ENCODE results near the gene SRP68.

SRP68 gene

DNA sequence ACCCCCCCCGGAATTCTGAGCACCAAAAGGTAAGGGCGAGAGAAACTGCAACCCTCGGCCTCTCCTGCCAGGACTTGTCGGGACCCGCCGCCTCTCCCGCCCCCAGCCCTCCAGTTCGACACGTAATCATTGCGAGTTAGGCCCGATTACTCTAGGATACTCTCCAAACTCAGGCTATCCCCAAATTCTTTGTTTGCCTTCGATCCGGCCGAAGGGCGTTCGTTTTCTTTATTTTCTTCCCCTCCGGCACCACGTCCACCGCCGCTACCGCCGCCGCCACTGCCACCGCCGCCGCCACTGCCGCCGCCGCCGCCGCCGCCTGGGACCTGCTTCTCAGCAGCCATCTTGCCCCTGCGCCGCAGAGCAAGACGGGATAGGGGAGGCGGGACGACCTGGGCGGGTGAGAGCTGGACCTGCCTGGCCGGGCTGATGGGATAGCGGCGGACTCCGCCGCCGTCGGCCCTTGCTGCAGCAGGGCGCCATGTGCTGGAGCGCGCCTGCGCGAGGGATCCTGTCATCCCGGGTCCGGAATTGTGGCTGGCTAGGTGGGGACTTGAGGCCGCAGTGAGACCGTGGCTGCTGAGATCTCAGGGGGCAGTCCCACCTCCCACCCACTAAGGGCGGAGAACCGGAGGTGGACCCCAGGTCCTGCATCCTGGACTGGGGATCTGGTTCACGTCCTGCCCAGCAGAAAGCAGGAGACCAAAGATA, at the start of gene SRP68:
Gene SRP68 (minus strand): TSS at position 370 of the 711 bp plus-strand sequence. CDS start 26 bp downstream, at position 344.
- FAIRE-seq, result peak; percentile 99
- peak; percentile 98 for DNase-seq (ENCODE audit: insufficient read length, low spot score)

DNA sequence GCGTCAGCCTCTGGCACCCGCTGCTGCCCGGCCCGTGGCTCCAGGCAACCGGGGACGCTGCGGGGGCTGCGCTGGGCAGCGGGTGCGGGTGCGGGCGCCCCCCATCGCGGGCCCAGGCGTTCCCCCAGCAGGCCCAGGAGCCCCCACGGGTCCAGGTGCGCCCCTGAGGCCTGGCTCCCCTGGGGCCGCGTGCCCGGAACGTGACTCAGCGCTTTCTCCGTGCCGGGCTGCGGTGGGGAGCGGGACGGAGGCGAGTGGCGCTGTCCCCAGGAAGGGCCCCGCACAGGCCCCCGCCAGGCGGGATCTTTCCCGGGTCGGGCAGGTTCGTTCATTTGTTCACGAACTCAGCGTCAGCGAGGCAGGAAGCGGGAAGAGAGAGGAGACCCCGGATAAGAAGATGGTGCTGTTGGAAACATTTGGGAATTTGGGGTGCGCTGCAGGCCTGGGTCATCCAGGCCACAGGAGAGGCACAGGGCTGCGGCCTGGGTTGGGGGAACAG, 49.7 kb upstream of the SRP68 start:
- DNase-seq (ENCODE audit: insufficient read length, low spot score) (no peak), FAIRE-seq (no peak)

GRCh38 chr17:76120658-76121008, 48.3 kb upstream of the SRP68 start:
- DNase-seq (ENCODE audit: insufficient read length, low spot score) (no peak), FAIRE-seq (peak; percentile 40)

GRCh38 chr17:76119409-76120371, 47.4 kb upstream of the SRP68 start:
- no peak for DNase-seq (ENCODE audit: insufficient read length, low spot score)
- no peak for FAIRE-seq

DNA sequence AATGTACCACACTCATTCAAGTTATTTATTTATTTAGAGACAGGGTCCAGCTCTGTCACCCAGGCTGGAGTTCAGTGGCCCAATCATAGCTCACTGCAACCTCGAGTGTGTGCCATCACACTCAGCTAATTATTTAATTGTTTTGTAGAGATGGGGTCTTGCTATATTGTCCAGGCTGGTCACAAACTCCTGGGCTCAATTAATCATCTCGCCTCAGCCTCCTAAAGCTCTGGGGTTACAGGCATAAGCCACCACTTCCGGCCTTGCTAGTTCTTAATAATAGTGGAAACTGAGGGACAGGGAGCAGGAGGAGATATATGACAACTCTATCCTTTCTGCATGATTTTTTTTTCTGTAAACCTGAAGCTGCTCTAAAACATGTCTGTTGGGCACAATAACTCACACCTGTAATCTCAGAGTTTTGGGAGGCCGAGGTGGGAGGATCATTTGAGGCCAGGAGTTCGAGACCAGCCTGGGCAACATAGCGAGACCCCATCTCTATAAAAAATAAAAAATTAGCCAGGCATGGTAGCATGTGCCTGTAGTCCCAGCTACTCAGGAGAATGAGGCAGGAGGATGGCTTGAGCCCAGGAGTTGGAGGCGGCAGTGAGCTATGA, 42.9 kb upstream of the SRP68 start:
- FAIRE-seq, result peak; percentile 54
- DNase-seq (ENCODE audit: insufficient read length, low spot score), result no peak

DNA sequence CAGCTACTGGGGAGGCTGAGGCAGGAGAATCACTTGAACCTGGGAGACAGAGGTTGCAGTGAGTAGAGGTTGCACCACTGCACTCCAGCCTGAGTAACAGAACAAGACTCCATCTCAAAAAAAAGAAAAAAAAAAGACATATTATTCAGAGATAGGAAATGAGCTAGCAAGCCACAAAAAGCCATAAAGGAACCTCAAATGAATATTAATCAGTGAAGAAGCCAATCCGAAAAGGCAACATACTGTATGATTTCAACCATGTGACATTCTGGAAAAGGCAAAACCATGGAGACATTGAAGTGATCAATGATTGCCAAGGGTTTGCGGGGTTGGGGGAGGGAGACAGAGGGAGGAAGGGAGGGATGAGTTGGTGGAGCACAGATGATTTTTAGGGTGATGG, 39.6 kb upstream of the SRP68 start:
- FAIRE-seq (no peak), DNase-seq (ENCODE audit: insufficient read length, low spot score) (no peak)

GRCh38 chr17:76107509-76107908, 35.2 kb upstream of the SRP68 start:
- FAIRE-seq (no peak), DNase-seq (ENCODE audit: insufficient read length, low spot score) (no peak)

DNA sequence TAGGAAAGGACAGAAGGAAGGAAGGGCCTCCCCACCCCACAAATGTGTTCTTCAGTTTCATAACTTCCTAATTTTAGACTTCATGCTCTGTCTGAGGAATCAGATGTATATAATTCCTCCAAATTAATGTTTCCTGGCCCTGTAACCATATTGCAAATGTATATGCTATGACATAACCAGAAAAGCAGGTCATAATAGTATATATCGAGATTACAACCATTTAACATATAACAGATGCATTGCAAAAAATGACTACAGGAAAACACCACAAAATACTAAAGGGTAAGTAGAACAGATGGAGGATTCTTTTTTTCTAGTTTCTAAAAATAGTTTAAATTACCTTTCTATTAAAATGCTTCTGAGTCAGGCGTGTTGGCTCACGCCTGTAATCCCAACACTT, 34.4 kb upstream of the SRP68 start:
- FAIRE-seq (no peak), DNase-seq (ENCODE audit: insufficient read length, low spot score) (no peak)

- FAIRE-seq (no peak), DNase-seq (ENCODE audit: insufficient read length, low spot score) (no peak)
These were observed 32.5 kb upstream of the SRP68 start for GRCh38 chr17:76104896-76105231.

DNA sequence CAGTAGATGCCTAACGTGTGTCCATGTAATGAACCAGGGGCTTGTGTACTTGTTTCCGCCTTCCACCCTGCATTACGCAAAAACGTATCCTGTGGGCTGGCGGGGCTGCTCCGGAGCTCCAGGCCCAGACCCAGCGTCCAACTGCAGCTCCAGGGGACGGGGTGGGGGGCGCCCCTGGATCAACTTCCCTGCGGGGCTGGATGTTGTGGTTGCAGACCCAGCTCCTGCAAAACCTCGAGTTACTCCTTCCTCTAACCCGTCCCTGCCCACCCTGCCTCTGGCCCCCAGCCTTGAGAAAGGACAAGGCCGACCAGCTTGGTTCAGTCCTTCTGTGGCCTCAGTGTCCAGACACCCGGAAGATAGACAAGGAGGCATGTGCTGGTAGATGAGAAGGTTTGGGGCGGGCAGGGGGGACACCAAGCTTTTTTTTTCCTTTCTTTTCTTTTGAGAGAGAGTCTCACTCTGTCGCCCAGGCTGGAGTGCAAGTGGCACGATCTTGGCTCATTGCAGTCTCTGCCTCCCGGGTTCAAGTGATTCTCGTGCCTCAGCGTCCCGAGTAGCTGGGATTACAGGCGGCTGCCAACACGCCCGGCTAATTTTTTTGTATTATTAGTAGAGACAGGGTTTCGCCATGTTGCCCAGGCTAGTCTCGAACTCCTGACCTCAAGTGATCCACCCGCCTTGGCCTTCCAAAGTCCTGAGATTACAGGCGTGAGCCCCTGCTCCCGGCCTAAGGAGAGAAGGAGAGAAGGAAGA, 32.0 kb upstream of the SRP68 start:
- no peak for DNase-seq (ENCODE audit: insufficient read length, low spot score)
- FAIRE-seq, result no peak

DNA sequence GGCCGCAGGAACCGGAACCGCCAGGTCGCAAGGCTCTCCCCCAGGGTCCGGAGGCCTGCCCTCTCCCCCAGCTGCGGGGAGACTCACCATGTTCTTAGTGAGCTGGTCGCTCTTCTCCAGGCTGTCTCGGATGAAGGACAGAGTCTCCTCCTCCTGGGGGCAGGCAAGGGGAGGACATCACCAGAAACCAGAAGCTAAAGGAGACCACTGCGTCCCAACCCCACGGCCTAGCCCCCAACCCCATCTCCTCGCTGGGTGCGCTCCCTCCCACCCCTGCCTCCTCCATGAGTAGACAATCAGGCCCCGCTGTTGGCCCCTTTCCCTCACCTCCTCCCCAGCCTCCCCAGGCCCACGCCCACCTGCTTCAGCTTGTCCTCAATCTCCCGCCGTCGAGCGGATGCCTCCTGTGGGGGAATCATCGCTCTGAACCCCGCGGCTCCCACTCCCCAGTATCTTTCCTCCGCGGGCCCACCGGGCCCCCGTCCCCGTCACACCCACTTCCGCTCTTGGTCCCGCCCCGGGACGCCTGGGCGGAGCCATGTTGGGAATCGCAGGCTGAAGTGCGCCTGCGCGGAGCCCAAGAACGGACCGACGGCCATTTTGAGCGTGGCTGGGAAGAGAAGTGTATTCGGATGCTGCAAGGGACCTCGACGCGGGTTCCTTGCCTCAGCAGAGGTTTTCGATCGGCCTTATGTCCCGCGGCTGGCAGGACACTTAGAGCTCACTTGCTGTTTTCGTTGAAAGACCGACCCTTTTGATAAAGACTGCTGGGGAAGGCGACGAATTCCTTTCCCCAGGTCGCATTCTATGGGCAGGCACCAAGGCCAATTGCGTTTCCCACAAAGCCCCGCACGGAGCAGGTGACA, 31.2 kb upstream of the SRP68 start, which contains the start of gene EXOC7:
Gene EXOC7 (minus strand): TSS at position 514 of the 866 bp plus-strand sequence. CDS start 95 bp downstream, at position 419.
- DNase-seq (ENCODE audit: insufficient read length, low spot score) (peak; percentile 99), FAIRE-seq (peak; percentile 80)

DNA sequence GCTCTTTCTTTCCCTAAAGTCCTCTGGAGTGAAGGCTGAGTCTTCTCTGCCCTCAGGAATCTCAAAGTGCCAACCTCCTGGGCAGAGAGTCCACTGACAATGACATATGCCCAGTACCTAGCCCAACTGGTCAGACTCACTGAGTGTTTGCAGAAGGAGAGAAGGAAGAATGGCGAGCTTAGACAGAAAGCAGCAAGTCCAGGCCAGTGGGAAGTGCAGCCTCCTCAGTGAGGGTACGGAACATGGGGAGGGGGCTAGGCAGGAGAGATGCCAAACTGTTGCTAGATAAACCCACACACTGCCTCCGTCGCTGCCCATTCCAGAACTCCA, 30.6 kb upstream of the SRP68 start:
- FAIRE-seq (no peak), DNase-seq (ENCODE audit: insufficient read length, low spot score) (no peak)

DNA sequence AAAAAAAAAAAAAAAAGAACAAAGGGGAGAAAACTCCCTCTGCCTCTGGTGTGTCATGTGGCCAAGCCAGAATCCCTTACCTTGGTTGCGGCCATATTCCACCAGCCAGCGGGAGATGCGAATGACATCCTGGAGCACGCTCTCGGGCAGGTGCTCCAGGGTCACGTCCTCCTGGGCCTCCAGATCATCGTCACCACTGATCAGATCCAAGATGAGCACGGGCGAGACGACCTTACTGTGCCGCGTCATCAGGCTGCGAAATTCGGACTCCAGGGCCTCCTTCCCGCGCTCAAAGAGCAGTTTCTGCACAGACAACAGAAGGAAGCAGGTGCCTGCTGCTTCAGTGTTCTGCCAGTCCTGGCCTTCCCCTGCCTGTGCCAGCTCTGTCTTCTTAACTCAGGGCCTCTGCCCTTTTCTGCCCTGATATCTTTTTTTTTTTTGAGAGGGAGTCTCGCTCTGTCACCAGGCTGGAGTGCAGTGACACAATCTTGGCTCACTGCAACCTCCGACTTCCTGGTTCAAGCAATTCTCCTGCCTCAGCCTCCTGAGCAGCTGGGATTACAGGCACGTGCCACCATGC, 25.5 kb upstream of the SRP68 start:
- no peak for DNase-seq (ENCODE audit: insufficient read length, low spot score)
- no peak for FAIRE-seq

GRCh38 chr17:76095943-76096342, 23.6 kb upstream of the SRP68 start:
- FAIRE-seq (no peak), DNase-seq (ENCODE audit: insufficient read length, low spot score) (no peak)

- DNase-seq (ENCODE audit: insufficient read length, low spot score) (no peak), FAIRE-seq (no peak)
These were observed 21.7 kb upstream of the SRP68 start for GRCh38 chr17:76094046-76094445.

GRCh38 chr17:76092526-76093413, 20.5 kb upstream of the SRP68 start:
- no peak for FAIRE-seq
- DNase-seq (ENCODE audit: insufficient read length, low spot score), result no peak

GRCh38 chr17:76091526-76092286, 19.4 kb upstream of the SRP68 start:
- DNase-seq (ENCODE audit: insufficient read length, low spot score), result no peak
- FAIRE-seq, result no peak
